ENCODE results near the gene KCNK13. TPM values are rescaled to one million over a fixed set of nuclear protein-coding genes. Genes with fewer than 3 reads are reported as not detected.

KCNK13 gene
- total and polyA plus RNA-seq, 2 of the 13 experiments (the other 11 are each of a cell fraction or from before 2014, with no cell fraction given) = 0.08 to 0.29 TPM

DNA sequence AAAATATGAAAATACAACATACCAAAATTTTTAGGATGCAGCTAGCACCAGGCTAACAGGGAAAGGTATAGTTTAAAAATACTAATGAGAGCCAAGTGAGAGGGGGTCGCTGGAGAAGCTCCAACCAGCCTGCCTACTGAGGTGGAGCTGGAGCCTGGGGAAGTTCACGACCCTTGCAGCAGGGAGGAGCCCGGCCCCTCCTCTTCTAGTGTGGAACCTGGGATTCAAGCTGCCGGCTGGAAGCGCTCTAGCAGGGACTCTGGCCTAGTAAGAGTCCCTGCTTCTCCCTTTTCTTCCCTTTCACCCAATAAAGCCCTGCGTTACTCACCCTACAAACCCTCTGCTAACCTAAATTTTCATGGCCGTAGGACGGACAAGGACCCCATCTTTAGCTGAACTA is 5.0 kb upstream of the KCNK13 start:
- peaks cover 0 to 12% of the 10 kb centered on the region in 2 experiments; a peak in 4 of 5 replicates for H3K27me3 ChIP-seq (ENCODE audit: control insufficient read depth in 1 of 2, insufficient read depth in 2 of 2, low read length in 2 of 2)
- H3K4me3 ChIP-seq (replicated peaks in 1 of 3; ENCODE audit: insufficient read depth in 1 of 3, low read depth in 2 of 3, low read length in 3 of 3) = no peak overlapping the region
- no TSS peak for BruUV-seq (replicated peaks)
- no peak overlapping the region for H3K9ac ChIP-seq (ENCODE audit: insufficient read depth, low read depth, low read length)
- intact Hi-C loops (cut with micrococcal nuclease; ENCODE audit: unreplicated experiment) (no loop called here), in situ Hi-C loops (cut with HindIII; ENCODE audit: extremely low pct_ligation_motif_present, low pct_unique_long_range_greater_than_20kb) (no loop called here)
- H3K9me3 ChIP-seq (ENCODE audit: low read length) = no peaks in the 10 kb centered on the region
- DNase-seq (ENCODE audit: low spot score) (no peak), ATAC-seq (no peak), FAIRE-seq (no peak)
- no peaks in the 10 kb centered on the region for H3K36me3 ChIP-seq (replicated peaks in 1 of 2; ENCODE audit: control insufficient read depth in 1 of 2, insufficient read depth in 2 of 2, low read length in 2 of 2)
- no peak overlapping the region for H3K4me2 ChIP-seq (ENCODE audit: low read depth, low read length)
- H3K79me2 ChIP-seq (ENCODE audit: insufficient read depth, low read length) = no peaks in the 10 kb centered on the region
- no peak overlapping the region for H3K27ac ChIP-seq (ENCODE audit: extremely low read length, insufficient read depth, low read length)
- H2AFZ ChIP-seq (ENCODE audit: low read length) = no peak overlapping the region
- CTCF ChIA-PET (ENCODE audit: low intra/inter-chr PET ratio, low total read pairs) = no interaction called here
- WGBS (ENCODE audit: low lambda C conversion rate) = 24% methylated on average over 8 of the region's 8 CpGs
- peaks cover 10% of the 10 kb centered on the region; the same call in 1 of the 2 replicates for H3K4me1 ChIP-seq (ENCODE audit: insufficient read depth, low read length)
- POLR2A ChIA-PET = no interaction called here
- TF ChIP-seq MZF1 (CRISPR knock-in tag; IDR thresholded peaks at IDR 0.05; ENCODE audit: borderline replicate concordance) = no peak
- TF ChIP-seq NONO (IDR thresholded peaks at IDR 0.05) = no peak
- TF ChIP-seq NONO (CRISPR knock-in tag; conservative IDR thresholded peaks at IDR 0.05) = no peak
- TF ChIP-seq ZNF567 (CRISPR knock-in tag; IDR thresholded peaks at IDR 0.05; ENCODE audit: borderline replicate concordance) = no peak
- no peak for TF ChIP-seq NKX3-1 (CRISPR knock-in tag; IDR thresholded peaks at IDR 0.05)
- TF ChIP-seq SNAPC2 (CRISPR knock-in tag; IDR thresholded peaks at IDR 0.05) = no peak
- no peak for TF ChIP-seq AGO1 (IDR thresholded peaks at IDR 0.05; ENCODE audit: low read depth, low read length, poor library complexity, severe bottlenecking)
- H4K20me1 ChIP-seq (ENCODE audit: insufficient read depth, low read length) = no peaks in the 10 kb centered on the region

DNA sequence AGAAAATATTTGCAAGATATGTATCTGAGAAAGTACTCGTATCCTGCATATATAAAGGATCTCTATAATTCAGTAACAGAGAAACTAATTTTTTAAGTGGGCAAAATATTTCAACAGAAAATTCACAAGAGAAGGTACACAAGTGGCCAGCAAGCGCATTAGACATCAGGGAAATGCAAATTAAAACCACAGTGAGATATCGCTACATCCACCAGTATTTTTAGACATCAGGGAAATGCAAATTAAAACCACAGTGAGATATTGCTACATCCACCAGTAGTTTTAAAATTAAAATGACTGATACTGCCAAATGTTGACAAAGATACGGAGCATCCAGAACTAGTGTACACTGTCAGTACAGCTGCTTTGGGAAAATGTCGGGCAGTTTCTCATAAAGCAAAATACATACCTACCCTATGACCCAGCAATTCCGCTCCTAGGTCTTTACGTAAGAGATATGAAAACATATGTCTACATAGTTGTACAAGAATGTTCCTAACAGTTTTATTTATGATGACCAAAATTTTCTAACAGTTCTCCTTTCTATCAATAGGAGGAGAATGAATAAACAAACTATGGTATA is 2.8 kb upstream of the KCNK13 start:
- ChIA-PET CTCF (ENCODE audit: low intra/inter-chr PET ratio, low total read pairs) (no interaction called here), POLR2A (no interaction called here)
- Histone ChIP-seq H3K79me2 (ENCODE audit: insufficient read depth, low read length) (no peaks in the 10 kb centered on the region), H3K4me3 (replicated peaks in 1 of 3; ENCODE audit: insufficient read depth in 1 of 3, low read depth in 2 of 3, low read length in 3 of 3) (no peak overlapping the region), H3K4me1 (ENCODE audit: insufficient read depth, low read length) (peaks cover 24% of the 10 kb centered on the region), H2AFZ (ENCODE audit: low read length) (no peak overlapping the region), H3K27ac (ENCODE audit: extremely low read length, insufficient read depth, low read length) (no peak overlapping the region), H3K27me3 (ENCODE audit: control insufficient read depth in 1 of 2, insufficient read depth in 2 of 2, low read length in 2 of 2) (peaks cover 2 to 30% of the 10 kb centered on the region in 2 experiments), H3K36me3 (replicated peaks in 1 of 2; ENCODE audit: control insufficient read depth in 1 of 2, insufficient read depth in 2 of 2, low read length in 2 of 2) (no peaks in the 10 kb centered on the region), H3K4me2 (ENCODE audit: low read depth, low read length) (no peak overlapping the region), H3K9me3 (ENCODE audit: low read length) (no peaks in the 10 kb centered on the region), H3K9ac (ENCODE audit: insufficient read depth, low read depth, low read length) (no peak overlapping the region), H4K20me1 (ENCODE audit: insufficient read depth, low read length) (no peaks in the 10 kb centered on the region)
- DNase-seq (ENCODE audit: low spot score) = no peak
- FAIRE-seq = no peak
- BruUV-seq (replicated peaks) = no TSS peak
- 78% methylated on average over 7 of the region's 7 CpGs for WGBS (ENCODE audit: low lambda C conversion rate)
- no peak for ATAC-seq
- intact Hi-C loops (cut with micrococcal nuclease; ENCODE audit: unreplicated experiment) = no loop called here
- in situ Hi-C loops (cut with HindIII; ENCODE audit: extremely low pct_ligation_motif_present, low pct_unique_long_range_greater_than_20kb) = no loop called here
- TF ChIP-seq, protein P1, sequence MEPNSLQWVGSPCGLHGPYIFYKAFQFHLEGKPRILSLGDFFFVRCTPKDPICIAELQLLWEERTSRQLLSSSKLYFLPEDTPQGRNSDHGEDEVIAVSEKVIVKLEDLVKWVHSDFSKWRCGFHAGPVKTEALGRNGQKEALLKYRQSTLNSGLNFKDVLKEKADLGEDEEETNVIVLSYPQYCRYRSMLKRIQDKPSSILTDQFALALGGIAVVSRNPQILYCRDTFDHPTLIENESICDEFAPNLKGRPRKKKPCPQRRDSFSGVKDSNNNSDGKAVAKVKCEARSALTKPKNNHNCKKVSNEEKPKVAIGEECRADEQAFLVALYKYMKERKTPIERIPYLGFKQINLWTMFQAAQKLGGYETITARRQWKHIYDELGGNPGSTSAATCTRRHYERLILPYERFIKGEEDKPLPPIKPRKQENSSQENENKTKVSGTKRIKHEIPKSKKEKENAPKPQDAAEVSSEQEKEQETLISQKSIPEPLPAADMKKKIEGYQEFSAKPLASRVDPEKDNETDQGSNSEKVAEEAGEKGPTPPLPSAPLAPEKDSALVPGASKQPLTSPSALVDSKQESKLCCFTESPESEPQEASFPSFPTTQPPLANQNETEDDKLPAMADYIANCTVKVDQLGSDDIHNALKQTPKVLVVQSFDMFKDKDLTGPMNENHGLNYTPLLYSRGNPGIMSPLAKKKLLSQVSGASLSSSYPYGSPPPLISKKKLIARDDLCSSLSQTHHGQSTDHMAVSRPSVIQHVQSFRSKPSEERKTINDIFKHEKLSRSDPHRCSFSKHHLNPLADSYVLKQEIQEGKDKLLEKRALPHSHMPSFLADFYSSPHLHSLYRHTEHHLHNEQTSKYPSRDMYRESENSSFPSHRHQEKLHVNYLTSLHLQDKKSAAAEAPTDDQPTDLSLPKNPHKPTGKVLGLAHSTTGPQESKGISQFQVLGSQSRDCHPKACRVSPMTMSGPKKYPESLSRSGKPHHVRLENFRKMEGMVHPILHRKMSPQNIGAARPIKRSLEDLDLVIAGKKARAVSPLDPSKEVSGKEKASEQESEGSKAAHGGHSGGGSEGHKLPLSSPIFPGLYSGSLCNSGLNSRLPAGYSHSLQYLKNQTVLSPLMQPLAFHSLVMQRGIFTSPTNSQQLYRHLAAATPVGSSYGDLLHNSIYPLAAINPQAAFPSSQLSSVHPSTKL (CRISPR knock-in tag; IDR thresholded peaks at IDR 0.05) = no peak
- no peak for TF ChIP-seq NCOA5 (CRISPR knock-in tag; IDR thresholded peaks at IDR 0.05)
- TF ChIP-seq, protein P2, sequence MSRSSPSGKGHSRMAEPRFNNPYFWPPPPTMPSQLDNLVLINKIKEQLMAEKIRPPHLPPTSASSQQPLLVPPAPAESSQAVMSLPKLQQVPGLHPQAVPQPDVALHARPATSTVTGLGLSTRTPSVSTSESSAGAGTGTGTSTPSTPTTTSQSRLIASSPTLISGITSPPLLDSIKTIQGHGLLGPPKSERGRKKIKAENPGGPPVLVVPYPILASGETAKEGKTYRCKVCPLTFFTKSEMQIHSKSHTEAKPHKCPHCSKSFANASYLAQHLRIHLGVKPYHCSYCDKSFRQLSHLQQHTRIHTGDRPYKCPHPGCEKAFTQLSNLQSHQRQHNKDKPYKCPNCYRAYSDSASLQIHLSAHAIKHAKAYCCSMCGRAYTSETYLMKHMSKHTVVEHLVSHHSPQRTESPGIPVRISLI (CRISPR knock-in tag; IDR thresholded peaks at IDR 0.05; ENCODE audit: borderline replicate concordance) = no peak
- TF ChIP-seq FOXK2 (IDR thresholded peaks at IDR 0.05) = no peak
- no peak for TF ChIP-seq TCF12 (IDR thresholded peaks at IDR 0.05)
- TF ChIP-seq TCF12 (CRISPR knock-in tag; IDR thresholded peaks at IDR 0.05) = no peak
- no peak for TF ChIP-seq SMYD3 (CRISPR knock-in tag; IDR thresholded peaks at IDR 0.05)
- TF ChIP-seq ZNF33B (CRISPR knock-in tag; IDR thresholded peaks at IDR 0.05) = no peak
- TF ChIP-seq ZNF510 (CRISPR knock-in tag; IDR thresholded peaks at IDR 0.05; ENCODE audit: low read depth) = no peak

Measured in HepG2 (cell line).